ENCODE results near the gene SRSF7. TPM values are rescaled to one million over a fixed set of nuclear protein-coding genes. Genes with fewer than 3 reads are reported as not detected.
"Not testable (repeated sequence)": the region's sequence is repeated elsewhere in the genome, so short reads cannot be mapped to it uniquely, and the experiment has no call there.

SRSF7 gene
- 100 to 1,000 TPM in 1 of 4 donors, 10 to 100 TPM in 3; 41.4 to 100 (median 56.8) TPM for total RNA-seq

GRCh38 chr2:38750891-38751595 is at the start of gene SRSF7:
Gene SRSF7, minus strand, starts transcription at chr2:38751361. Its CDS starts 105 bp downstream, at chr2:38751256.
- under 1% methylated on average over 49 of the region's 68 CpGs for WGBS
- DNase-seq (ENCODE audit: extremely low spot score), result peak; percentile 100
- H3K36me3 ChIP-seq, result peaks cover 28 to 35% (median 33%) of the 10 kb centered on the region in 4 donors
- peak; percentile 100 for TF ChIP-seq POLR2A (IDR thresholded peaks at IDR 0.05; ENCODE audit: low read depth)
- peak in 1 of 3 experiments; percentile 28 for TF ChIP-seq CTCF (IDR thresholded peaks at IDR 0.05)
- TF ChIP-seq POLR2AphosphoS5 (IDR thresholded peaks at IDR 0.05), result peak; percentile 100
- TF ChIP-seq EP300 (IDR thresholded peaks at IDR 0.05), result no peak
- intact Hi-C loops (cut with DNase I), result no loop called here
- H3K4me3 ChIP-seq, result peak within 1 kb of the TSS; percentile 77 to 91 (median 84)
- no peaks in the 10 kb centered on the region for H3K27me3 ChIP-seq
- H3K27ac ChIP-seq (replicated peaks in 1 of 4), result peak within 1 kb of the TSS; percentile 96 to 99 (median 98)
- H3K9me3 ChIP-seq, result no peaks in the 10 kb centered on the region
- peaks cover 43 to 50% (median 46%) of the 10 kb centered on the region in 4 donors for H3K4me1 ChIP-seq

DNA sequence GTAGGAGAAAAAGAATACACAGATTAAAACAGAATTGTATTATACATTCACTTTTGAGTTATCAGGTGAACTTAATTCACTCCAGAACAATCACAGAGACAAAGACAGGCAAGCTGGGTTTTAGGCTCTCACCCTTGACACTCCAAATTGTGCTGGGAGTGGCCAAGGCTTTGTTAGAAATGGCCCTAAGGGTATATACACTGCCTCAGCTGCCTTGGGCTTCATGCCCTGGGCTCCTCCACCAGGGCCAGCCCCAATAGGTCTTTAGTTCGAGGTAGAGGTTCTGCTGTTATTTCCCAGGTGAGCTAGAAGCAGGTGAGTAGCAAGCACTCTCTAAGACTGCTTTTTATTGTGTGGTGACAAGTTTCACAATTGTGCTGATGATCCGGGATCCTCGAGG is 46.8 kb upstream of the SRSF7 start:
- no peak for DNase-seq (ENCODE audit: extremely low spot score)
- no peak for TF ChIP-seq EP300 (IDR thresholded peaks at IDR 0.05)
- TF ChIP-seq CTCF (IDR thresholded peaks at IDR 0.05), result no peak
- no peak for TF ChIP-seq POLR2AphosphoS5 (IDR thresholded peaks at IDR 0.05)
- TF ChIP-seq POLR2A (IDR thresholded peaks at IDR 0.05; ENCODE audit: low read depth), result no peak
- no peak overlapping the region for H3K27ac ChIP-seq (replicated peaks in 1 of 4)
- no peak overlapping the region for H3K4me3 ChIP-seq
- no peaks in the 10 kb centered on the region for H3K4me1 ChIP-seq
- intact Hi-C loops (cut with DNase I), result no loop called here
- WGBS, result 88% methylated on average over 3 of the region's 3 CpGs
- H3K27me3 ChIP-seq, result no peaks in the 10 kb centered on the region
- no peaks in the 10 kb centered on the region for H3K9me3 ChIP-seq
- H3K36me3 ChIP-seq, result peaks cover 7 to 42% (median 25%) of the 10 kb centered on the region in 4 donors

- no peak for DNase-seq (ENCODE audit: extremely low spot score)
- Histone ChIP-seq H3K4me1 (no peaks in the 10 kb centered on the region), H3K9me3 (no peaks in the 10 kb centered on the region), H3K36me3 (peaks cover 0 to 35% (median 21%) of the 10 kb centered on the region in 4 donors), H3K27me3 (no peaks in the 10 kb centered on the region), H3K4me3 (no peak overlapping the region), H3K27ac (replicated peaks in 1 of 4) (no peak overlapping the region)
- TF ChIP-seq CTCF (IDR thresholded peaks at IDR 0.05) (no peak), POLR2A (IDR thresholded peaks at IDR 0.05; ENCODE audit: low read depth) (no peak), POLR2AphosphoS5 (IDR thresholded peaks at IDR 0.05) (no peak), EP300 (IDR thresholded peaks at IDR 0.05) (no peak)
- intact Hi-C loops (cut with DNase I), result no loop called here
- 83% methylated on average over 10 of the region's 10 CpGs for WGBS
Observed at GRCh38 chr2:38797250-38797676, 46.1 kb upstream of the SRSF7 start.

DNA sequence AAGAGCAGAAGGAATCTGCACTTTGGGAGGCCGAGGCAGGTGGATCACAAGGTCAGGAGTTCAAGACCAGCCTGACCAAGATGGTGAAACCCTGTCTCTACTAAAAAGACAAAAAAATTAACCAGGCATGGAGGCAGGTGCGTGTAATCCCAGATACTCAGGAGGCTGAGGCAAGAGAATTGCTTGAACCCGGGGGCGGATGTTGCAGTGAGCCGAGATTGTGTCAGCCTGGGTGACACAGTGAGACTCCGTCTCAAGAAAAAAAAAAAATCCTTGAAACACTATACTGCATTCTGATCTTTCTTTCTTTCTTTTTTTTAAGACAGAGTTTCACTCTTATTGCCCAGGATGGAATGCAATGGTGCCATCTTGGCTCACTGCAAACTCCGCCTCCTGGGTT is 43.9 kb upstream of the SRSF7 start:
- intact Hi-C loops (cut with DNase I); H3K4me3 ChIP-seq; H3K27ac ChIP-seq (replicated peaks in 1 of 4); H3K4me1 ChIP-seq; DNase-seq (ENCODE audit: extremely low spot score); H3K27me3 ChIP-seq; H3K9me3 ChIP-seq: not testable (repeated sequence)
- H3K36me3 ChIP-seq, result peaks cover 0 to 15% (median 10%) of the 10 kb centered on the region in 4 donors
- WGBS, result 93% methylated on average over 7 of the region's 7 CpGs

- Histone ChIP-seq H3K27ac (replicated peaks in 1 of 4) (no peak overlapping the region), H3K27me3 (no peaks in the 10 kb centered on the region), H3K36me3 (peaks cover 0 to 15% (median 10%) of the 10 kb centered on the region in 4 donors), H3K4me1 (no peaks in the 10 kb centered on the region), H3K9me3 (no peaks in the 10 kb centered on the region), H3K4me3 (no peak overlapping the region)
- TF ChIP-seq CTCF (IDR thresholded peaks at IDR 0.05), result no peak
- TF ChIP-seq EP300 (IDR thresholded peaks at IDR 0.05), result no peak
- no peak for TF ChIP-seq POLR2AphosphoS5 (IDR thresholded peaks at IDR 0.05)
- no peak for TF ChIP-seq POLR2A (IDR thresholded peaks at IDR 0.05; ENCODE audit: low read depth)
- no peak for DNase-seq (ENCODE audit: extremely low spot score)
- intact Hi-C loops (cut with DNase I), result no loop called here
- 86% methylated on average over 7 of the region's 7 CpGs for WGBS
Observed at GRCh38 chr2:38794235-38794946, 43.2 kb upstream of the SRSF7 start.

Measured in esophagus muscularis mucosa (tissue), 4 donors.